Mucosa of stomach (tissue), 1 donor: ENCODE data around the gene EFNA5.
"Not testable (repeated sequence)": the region's sequence is repeated elsewhere in the genome, so short reads cannot be mapped to it uniquely, and the experiment has no call there.

Experiments
- H3K27me3 ChIP-seq: one replicate; pipeline ENCODE4 v1.7.0; 2013; ENCODE audit warnings: mild to moderate bottlenecking, low read length; ENCODE audit not compliant: control insufficient read depth, insufficient read depth
- H3K36me3 ChIP-seq: one replicate; pipeline ENCODE4 v1.7.0; 2013; ENCODE audit warnings: low read length; ENCODE audit not compliant: control insufficient read depth, insufficient read depth
- H3K4me1 ChIP-seq: one replicate; pipeline ENCODE4 v1.7.0; 2013; ENCODE audit warnings: mild to moderate bottlenecking, low read length; ENCODE audit not compliant: control insufficient read depth, insufficient read depth
- H3K4me3 ChIP-seq: one replicate; pipeline ENCODE4 v1.7.0; 2013; ENCODE audit warnings: low read length
- H3K9ac ChIP-seq: one replicate; pipeline ENCODE4 v1.7.0; 2013; ENCODE audit warnings: mild to moderate bottlenecking, low read length, moderate library complexity
- H3K9me3 ChIP-seq: one replicate; pipeline ENCODE4 v1.7.0; 2013; ENCODE audit warnings: mild to moderate bottlenecking, low read length, moderate library complexity; ENCODE audit not compliant: control insufficient read depth
- donor health status: Pancreatic carcinoma.

EFNA5 gene

DNA sequence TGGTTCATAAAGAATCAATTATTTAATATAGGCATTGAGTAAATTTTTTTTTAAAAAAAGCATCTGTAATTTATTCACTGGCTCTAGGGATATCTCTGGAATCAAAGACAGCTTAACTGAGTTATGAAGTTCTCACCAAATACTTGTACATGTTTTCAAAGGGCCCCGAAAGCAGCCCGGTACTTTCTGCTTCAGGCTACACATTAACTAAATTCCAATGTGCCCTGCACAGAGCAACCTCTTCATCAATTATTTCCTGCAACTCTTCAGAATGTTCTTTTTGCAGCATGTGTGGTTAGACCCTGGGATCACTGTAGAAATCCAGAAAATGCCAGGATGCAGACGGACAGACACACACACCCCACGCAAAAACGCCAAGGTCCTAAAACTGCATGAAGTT, 209.0 kb downstream of the EFNA5 start:
- peaks cover 12% of the 10 kb centered on the region for H3K4me1 ChIP-seq
- no peaks in the 10 kb centered on the region for H3K27me3 ChIP-seq
- H3K4me3 ChIP-seq: no peak overlapping the region
- no peaks in the 10 kb centered on the region for H3K36me3 ChIP-seq
- H3K9ac ChIP-seq: no peak overlapping the region
- no peaks in the 10 kb centered on the region for H3K9me3 ChIP-seq

DNA sequence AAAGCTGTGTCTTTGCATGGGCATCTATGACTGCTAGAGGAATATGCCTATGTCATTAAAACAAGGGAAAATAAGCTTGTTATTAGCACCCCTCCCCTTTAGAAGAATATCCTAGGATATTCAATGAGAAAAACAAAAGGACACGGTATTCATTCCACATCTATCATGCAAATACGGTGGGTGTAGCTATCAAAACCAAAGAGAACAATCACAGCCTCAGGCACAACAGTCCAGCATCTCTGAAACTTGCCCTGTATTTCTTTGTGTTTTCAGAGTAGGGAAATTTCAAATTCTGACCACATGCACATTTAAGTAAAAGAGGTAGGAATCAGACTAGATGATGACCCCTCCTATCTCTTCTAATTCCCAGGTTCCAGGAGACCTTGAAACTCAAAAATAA, 209.9 kb downstream of the EFNA5 start:
- Histone ChIP-seq H3K4me3 (no peak overlapping the region), H3K27me3 (no peaks in the 10 kb centered on the region), H3K9me3 (no peaks in the 10 kb centered on the region), H3K4me1 (peaks cover 14% of the 10 kb centered on the region), H3K36me3 (no peaks in the 10 kb centered on the region), H3K9ac (no peak overlapping the region)

DNA sequence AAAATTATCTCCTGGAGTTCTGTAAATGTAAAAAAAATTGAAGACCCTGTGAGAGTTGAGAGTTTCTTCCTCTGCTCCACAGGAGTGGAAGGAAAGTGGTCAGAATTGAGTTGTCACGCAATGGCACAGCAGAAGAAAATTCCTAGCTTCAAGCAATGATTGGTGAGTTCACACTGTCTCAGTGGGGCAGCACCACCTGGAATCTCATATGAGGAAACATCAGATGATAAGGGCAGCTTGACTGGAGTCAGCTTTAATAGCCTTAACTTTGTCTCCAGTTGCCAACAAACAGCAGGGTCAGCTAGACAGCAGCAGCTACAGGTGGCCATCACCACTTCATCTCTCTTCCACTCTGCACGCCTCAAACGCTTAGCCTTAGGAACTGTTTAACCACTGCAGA, 211.1 kb downstream of the EFNA5 start:
- Histone ChIP-seq H3K27me3 (no peaks in the 10 kb centered on the region), H3K9ac (no peak overlapping the region), H3K4me3 (no peak overlapping the region), H3K4me1 (peaks cover 23% of the 10 kb centered on the region), H3K36me3 (no peaks in the 10 kb centered on the region), H3K9me3 (no peaks in the 10 kb centered on the region)

DNA sequence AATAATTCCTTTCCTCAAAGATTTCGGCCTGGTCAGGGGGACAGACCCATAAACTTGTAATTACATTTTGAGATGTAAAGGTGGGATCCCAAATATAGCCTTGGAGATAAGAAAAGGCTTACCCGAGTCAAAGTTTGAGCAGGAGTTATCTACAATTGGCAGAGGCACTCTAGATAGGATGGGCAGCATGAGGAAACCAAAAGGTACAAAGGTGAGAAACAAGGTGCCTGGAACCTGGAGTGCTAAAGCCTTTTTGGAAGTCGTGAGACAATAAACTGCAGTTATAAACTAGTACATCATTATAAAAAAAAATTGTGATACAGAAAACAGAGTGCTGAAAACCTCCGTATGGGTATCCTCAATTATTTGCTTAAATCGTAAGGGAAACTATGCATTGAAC, 212.4 kb downstream of the EFNA5 start:
- Histone ChIP-seq H3K27me3 (no peaks in the 10 kb centered on the region), H3K4me3 (no peak overlapping the region), H3K9ac (no peak overlapping the region), H3K9me3 (no peaks in the 10 kb centered on the region), H3K36me3 (no peaks in the 10 kb centered on the region), H3K4me1 (peaks cover 24% of the 10 kb centered on the region)

DNA sequence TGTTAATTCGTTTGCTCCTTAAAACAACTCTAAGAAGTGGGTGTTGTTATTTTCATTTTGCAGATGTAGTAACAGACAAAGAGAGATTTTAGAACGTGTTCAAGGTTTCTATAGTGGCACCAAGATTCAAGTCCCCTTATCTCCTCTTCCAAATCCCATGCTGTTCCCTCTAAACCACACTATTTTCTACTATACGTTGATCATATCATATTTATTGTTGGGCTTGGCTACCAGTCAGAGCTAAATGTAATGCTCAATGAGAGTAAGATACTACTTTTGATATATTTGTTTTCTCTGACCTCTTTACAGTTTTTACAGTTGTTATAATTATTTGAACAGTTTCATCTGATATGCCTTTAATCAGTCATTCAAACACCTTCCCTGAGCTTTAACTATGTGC, 212.9 kb downstream of the EFNA5 start:
- Histone ChIP-seq H3K36me3 (no peaks in the 10 kb centered on the region), H3K4me3 (no peak overlapping the region), H3K27me3 (no peaks in the 10 kb centered on the region), H3K4me1 (peaks cover 24% of the 10 kb centered on the region), H3K9ac (no peak overlapping the region), H3K9me3 (no peaks in the 10 kb centered on the region)

DNA sequence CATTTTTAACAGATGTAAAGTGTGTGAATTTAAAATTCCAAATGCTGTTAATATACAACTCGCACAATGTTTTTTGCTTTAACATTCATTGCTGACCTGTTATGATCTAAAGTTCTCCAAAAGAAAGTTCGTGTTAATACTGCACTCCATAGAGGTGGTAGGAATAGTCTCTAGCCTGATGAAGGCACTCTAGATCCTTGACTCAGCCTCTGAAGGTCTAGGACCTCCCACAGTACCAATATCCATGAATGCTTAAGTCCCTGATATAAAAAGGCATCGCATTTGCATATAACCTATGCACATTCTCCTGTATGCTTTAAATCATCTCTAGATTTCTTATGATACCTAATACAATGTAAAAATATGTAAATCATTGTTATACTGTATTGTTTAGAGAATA, 213.6 kb downstream of the EFNA5 start:
- H3K4me3 ChIP-seq: no peak overlapping the region
- H3K4me1 ChIP-seq: peaks cover 24% of the 10 kb centered on the region
- H3K9me3 ChIP-seq: no peaks in the 10 kb centered on the region
- no peak overlapping the region for H3K9ac ChIP-seq
- H3K36me3 ChIP-seq: no peaks in the 10 kb centered on the region
- no peaks in the 10 kb centered on the region for H3K27me3 ChIP-seq

DNA sequence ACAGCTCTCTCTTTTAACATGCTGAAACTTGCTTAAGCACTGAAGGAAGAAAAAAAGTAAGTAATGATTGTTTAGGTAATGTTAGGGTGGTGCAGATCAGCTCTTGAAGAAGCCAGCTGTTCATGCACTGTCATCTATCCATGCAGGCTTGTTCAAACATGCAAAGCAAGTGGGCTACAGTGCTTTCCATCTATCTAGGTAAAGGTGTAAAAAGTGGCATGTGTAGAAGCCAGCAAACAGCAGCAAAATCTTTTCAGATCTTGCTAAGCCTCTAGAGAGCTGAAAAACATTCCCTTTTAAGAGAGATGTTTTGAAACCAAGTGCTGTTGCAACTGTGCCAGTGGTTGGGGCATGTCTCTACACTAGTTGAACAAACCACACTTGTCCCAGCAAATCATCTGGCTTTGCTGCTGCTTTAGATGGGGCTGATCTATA, 214.4 kb downstream of the EFNA5 start:
- Histone ChIP-seq H3K4me1 (peaks cover 24% of the 10 kb centered on the region), H3K4me3 (no peak overlapping the region), H3K27me3 (no peaks in the 10 kb centered on the region), H3K9ac (no peak overlapping the region), H3K36me3 (no peaks in the 10 kb centered on the region), H3K9me3 (no peaks in the 10 kb centered on the region)

DNA sequence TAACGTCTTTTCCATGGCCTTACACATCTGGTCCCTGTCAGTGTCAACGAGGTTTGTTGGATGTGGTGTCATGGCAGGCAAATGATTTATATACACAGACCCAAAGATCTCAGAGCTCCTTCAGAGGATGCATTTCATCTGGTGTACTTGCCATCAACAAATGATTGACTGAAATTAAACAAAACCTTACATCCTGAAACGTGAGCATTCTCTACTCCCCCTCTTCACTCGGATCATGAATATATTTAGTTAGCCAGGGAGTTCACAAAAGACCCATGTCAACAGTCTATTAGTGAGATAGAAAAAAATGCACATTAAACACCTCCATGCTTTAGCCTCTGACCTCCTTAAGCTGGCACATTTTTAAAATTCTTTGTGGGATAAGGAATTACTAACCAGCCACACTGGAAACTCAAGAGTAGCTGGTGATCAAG, 215.6 kb downstream of the EFNA5 start:
- Histone ChIP-seq H3K9me3 (no peaks in the 10 kb centered on the region), H3K9ac (no peak overlapping the region), H3K36me3 (no peaks in the 10 kb centered on the region), H3K27me3 (no peaks in the 10 kb centered on the region), H3K4me3 (no peak overlapping the region), H3K4me1 (peaks cover 24% of the 10 kb centered on the region)

DNA sequence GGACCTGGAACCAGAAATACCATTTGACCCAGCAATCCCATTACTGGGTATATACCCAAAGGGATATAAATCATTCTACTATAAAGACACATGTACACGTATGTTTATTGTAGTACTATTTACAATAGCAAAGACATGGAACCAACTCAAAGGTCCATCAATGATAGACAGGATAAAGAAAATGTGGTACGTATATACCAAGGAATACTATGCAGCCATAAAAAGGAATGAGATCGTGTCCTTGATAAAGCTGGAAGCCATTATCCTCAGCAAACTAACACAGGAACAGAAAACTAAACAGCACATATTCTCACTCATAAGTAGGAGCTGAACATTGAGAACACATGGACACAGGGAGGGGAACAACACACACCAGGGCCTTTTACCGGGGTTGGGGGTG, 218.9 kb downstream of the EFNA5 start:
- not testable (repeated sequence) for H3K4me3 ChIP-seq, H3K36me3 ChIP-seq, H3K9ac ChIP-seq, H3K9me3 ChIP-seq, H3K27me3 ChIP-seq
- peaks cover 22% of the 10 kb centered on the region for H3K4me1 ChIP-seq

DNA sequence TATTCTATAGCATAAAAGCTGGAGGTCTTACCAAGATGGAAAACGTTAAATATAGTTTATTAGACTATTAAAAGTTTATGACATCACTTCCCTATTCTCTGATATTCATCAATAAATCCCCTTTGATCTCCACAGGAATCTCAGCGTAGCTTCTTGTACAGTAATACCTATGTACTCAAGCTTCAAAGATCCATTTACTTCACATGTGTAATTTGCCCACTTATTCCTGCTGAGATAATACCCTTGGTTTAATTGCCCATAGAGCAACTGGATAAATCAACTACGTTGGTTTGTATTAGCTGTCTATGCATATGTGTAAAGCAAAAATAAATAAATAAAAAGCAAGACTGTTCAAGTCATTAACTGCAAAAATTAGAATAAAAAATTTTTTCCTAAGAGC, 219.7 kb downstream of the EFNA5 start:
- Histone ChIP-seq H3K4me3 (no peak overlapping the region), H3K36me3 (no peaks in the 10 kb centered on the region), H3K4me1 (peaks cover 14% of the 10 kb centered on the region), H3K9me3 (no peaks in the 10 kb centered on the region), H3K9ac (no peak overlapping the region), H3K27me3 (no peaks in the 10 kb centered on the region)

DNA sequence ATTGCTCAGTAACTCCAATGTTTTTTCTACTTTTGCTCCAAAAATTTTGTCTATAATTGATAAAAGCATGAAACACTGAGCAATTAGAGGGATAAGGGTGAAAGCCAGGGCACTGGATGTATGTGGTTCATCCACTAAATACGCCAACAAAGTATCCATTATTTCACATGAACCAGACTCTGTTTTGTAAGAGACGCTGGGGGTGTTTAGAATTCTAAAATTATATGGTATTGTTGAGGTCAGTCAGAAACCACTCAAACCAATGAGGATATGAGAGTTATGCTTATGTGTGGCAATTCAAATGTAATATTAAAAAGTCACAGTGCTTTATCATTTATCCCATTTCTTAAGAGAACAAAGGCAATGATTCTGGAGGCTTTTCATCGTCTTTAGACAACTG, 220.2 kb downstream of the EFNA5 start:
- Histone ChIP-seq H3K9ac (no peak overlapping the region), H3K9me3 (no peaks in the 10 kb centered on the region), H3K27me3 (no peaks in the 10 kb centered on the region), H3K4me3 (no peak overlapping the region), H3K36me3 (no peaks in the 10 kb centered on the region), H3K4me1 (peaks cover 9% of the 10 kb centered on the region)

DNA sequence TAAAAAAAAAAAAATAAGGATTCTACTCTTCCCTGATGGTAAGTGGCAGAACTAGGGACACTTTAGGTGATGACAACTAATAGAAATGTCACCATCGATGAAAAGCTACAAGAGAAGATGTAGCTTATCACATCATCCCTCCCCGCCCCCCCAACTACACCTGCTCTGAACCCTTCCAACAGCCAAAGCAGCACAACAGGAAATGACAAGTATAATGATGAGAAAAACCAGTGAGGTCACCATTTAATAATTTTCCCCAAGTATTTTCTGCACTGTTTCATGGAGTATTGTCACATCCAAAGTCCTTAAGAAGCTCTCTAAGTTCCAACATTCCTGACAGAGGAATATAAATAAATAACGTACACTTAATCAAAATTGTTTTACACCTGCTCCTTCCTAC, 221.4 kb downstream of the EFNA5 start:
- Histone ChIP-seq H3K27me3 (no peaks in the 10 kb centered on the region), H3K4me1 (no peaks in the 10 kb centered on the region), H3K36me3 (no peaks in the 10 kb centered on the region), H3K9me3 (no peaks in the 10 kb centered on the region), H3K9ac (no peak overlapping the region), H3K4me3 (no peak overlapping the region)

DNA sequence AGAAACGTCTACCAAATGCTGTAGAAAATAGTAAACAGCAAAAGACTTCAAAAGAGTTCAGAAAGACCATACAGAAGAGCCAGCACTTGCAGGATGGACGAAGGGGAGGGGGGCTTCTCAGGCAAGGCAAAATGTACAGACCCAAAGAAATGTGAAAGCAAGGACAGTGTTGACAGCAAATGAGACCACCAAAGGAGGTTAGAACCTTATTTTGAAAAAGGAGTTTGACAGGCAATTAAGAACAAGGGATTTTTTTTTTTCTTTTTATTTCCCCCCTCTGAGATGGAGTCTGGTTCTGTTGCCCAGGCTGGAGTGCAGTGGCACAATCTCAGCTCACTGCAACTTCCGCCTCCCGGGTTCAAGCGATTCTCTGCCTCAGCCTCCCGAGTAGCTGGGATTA, 223.2 kb downstream of the EFNA5 start:
- H3K9ac ChIP-seq: no peak overlapping the region
- no peaks in the 10 kb centered on the region for H3K4me1 ChIP-seq
- no peaks in the 10 kb centered on the region for H3K27me3 ChIP-seq
- H3K4me3 ChIP-seq: no peak overlapping the region
- H3K9me3 ChIP-seq: no peaks in the 10 kb centered on the region
- no peaks in the 10 kb centered on the region for H3K36me3 ChIP-seq
